Adrenal gland (tissue), 5 donors: ENCODE results near the gene HOXA1.

Source experiments
- POLR2A ChIP-seq, 2 donors: fragments of 450-650 bp; IDR thresholded peaks; one replicate each; pipeline ENCODE4 v1.6.1; 2017; ENCODE audit warnings: antibody characterized with exemption in 2 of 2, mild to moderate bottlenecking in 2 of 2, moderate library complexity in 1 of 2
- TF ChIP-seq, protein P1 (sequence below), 6 experiments: fragments of 450-650 bp in 4 of 6; fragments of 200-600 bp in 2 of 6; sonication (generic) in 1 of 6; IDR thresholded peaks; 1 replicate in 5 of 6; 2 replicates in 1 of 6; pipeline versions ENCODE4 v1.5.1 to v1.8.0; 2016 to 2021; ENCODE audit warnings: antibody characterized with exemption in 6 of 6, mild to moderate bottlenecking in 2 of 6, moderate library complexity in 1 of 6
- donor health status: DM: no; HTN: no; CAD: no.

DNA sequence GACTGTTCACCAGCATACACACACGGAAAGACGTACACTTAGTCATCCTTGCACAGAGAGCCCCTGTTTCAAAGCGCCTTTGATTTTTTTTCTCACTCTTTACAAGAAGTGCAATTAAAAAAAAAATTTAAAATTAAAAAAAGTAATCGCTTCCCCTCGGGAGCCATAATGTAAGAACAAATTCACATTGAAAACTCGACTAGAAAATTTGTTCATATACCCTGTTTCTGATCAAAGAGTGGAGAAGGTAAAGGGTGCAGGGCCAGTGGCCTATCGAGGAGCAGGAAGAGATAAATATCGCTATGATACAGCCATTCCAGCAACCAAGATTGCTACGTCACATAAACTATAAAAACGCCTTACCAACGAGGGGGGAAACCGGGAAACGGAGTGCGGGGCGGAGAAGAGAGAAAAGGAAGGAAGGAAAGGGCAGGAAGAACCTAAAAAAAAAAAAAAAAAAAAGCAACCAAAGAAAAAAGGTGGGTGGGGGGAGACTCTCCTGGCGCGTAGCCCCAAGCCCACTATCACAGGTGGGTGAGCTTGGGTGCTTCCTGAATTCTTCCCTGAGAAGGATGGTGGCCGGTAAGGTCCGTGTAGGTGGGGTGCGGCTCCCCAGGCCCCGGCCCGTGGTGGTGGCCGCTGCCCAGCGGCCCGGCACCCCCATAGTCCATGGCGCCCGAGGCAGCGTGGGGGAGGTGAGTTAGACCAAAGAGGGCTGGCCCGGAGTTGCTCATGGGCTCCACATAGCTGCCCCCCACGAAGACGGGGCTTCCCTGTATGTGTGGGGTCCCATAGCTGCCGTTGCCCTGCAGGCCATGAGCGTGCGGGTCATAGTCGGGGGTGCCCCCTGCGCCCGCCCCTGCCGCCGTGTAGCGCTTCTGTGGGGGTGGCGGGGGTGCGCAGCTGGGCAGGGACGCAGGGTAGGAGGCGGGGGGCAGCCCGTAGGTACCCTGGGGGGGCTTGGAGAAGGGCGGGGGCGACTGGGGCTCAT, 11.9 kb upstream of the HOXA1 start:
- TF ChIP-seq POLR2A (IDR thresholded peaks at IDR 0.05): no peak
- TF ChIP-seq, protein P1, sequence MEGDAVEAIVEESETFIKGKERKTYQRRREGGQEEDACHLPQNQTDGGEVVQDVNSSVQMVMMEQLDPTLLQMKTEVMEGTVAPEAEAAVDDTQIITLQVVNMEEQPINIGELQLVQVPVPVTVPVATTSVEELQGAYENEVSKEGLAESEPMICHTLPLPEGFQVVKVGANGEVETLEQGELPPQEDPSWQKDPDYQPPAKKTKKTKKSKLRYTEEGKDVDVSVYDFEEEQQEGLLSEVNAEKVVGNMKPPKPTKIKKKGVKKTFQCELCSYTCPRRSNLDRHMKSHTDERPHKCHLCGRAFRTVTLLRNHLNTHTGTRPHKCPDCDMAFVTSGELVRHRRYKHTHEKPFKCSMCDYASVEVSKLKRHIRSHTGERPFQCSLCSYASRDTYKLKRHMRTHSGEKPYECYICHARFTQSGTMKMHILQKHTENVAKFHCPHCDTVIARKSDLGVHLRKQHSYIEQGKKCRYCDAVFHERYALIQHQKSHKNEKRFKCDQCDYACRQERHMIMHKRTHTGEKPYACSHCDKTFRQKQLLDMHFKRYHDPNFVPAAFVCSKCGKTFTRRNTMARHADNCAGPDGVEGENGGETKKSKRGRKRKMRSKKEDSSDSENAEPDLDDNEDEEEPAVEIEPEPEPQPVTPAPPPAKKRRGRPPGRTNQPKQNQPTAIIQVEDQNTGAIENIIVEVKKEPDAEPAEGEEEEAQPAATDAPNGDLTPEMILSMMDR (IDR thresholded peaks at IDR 0.05): no peak
